ENCODE data around the gene IREB2. TPM values are rescaled to one million over a fixed set of nuclear protein-coding genes. Genes with fewer than 3 reads are reported as not detected.

IREB2 gene
- total RNA-seq, 2 experiments from 2014 or later: 84.3 to 89.0 TPM

- CTCF ChIA-PET: interaction anchor here (0.5 kb wide), 1 partner anchor 22 kb away, joined by 3 read pairs; no protein-coding TSS in a partner anchor
- peaks cover 56% of the 10 kb centered on the region for H3K36me3 ChIP-seq (ENCODE audit: insufficient read depth, low read length)
- H3K27me3 ChIP-seq (ENCODE audit: control insufficient read depth in 1 of 2, insufficient read depth in 2 of 2, low read length in 2 of 2): no peaks in the 10 kb centered on the region
- TF ChIP-seq CTCF (IDR thresholded peaks at IDR 0.05): no peak
- no peak overlapping the region for H3K27ac ChIP-seq (ENCODE audit: low read depth in 1 of 2, low read length in 2 of 2)
- Mint-ChIP-seq H3K36me3 (ENCODE audit: low read depth) (peaks cover 77% of the 10 kb centered on the region), H3K27ac (no peak overlapping the region), H3K27me3 (no peaks in the 10 kb centered on the region), H3K9me3 (no peaks in the 10 kb centered on the region), H3K4me3 (no peak overlapping the region), H3K4me1 (ENCODE audit: low read depth) (peaks cover 64% of the 10 kb centered on the region)
- H3K4me1 ChIP-seq (ENCODE audit: insufficient read depth, low read length): peaks cover 12% of the 10 kb centered on the region
- ATAC-seq (ENCODE audit: poor library complexity) (no peak), DNase-seq (no peak)
- POLR2A ChIA-PET: interaction anchor here (0.9 kb wide), 1 partner anchor 8 kb away, joined by 3 read pairs; the partner anchor contains the start of gene IREB2
- H3K9me3 ChIP-seq (ENCODE audit: control insufficient read depth in 1 of 2, insufficient read depth in 1 of 2, low read length in 2 of 2): no peaks in the 10 kb centered on the region
- intact Hi-C loops (cut with DNase I, micrococcal nuclease): no loop called here
- H3K4me3 ChIP-seq (ENCODE audit: low read length): no peak overlapping the region
These were observed 8.5 kb downstream of the IREB2 start for GRCh38 chr15:78446551-78446950.

GRCh38 chr15:78448441-78449219 is 10.6 kb downstream of the IREB2 start:
- no peak for TF ChIP-seq CTCF (IDR thresholded peaks at IDR 0.05)
- Histone ChIP-seq H3K27me3 (ENCODE audit: control insufficient read depth in 1 of 2, insufficient read depth in 2 of 2, low read length in 2 of 2) (no peaks in the 10 kb centered on the region), H3K27ac (ENCODE audit: low read depth in 1 of 2, low read length in 2 of 2) (no peak overlapping the region), H3K9me3 (ENCODE audit: control insufficient read depth in 1 of 2, insufficient read depth in 1 of 2, low read length in 2 of 2) (no peaks in the 10 kb centered on the region), H3K4me3 (ENCODE audit: low read length) (no peak overlapping the region), H3K36me3 (ENCODE audit: insufficient read depth, low read length) (peaks cover 45% of the 10 kb centered on the region), H3K4me1 (ENCODE audit: insufficient read depth, low read length) (peaks cover 14% of the 10 kb centered on the region)
- Mint-ChIP-seq H3K36me3 (ENCODE audit: low read depth) (peaks cover 70% of the 10 kb centered on the region), H3K9me3 (no peaks in the 10 kb centered on the region), H3K27me3 (no peaks in the 10 kb centered on the region), H3K27ac (no peak overlapping the region), H3K4me1 (ENCODE audit: low read depth) (peaks cover 71% of the 10 kb centered on the region), H3K4me3 (no peak overlapping the region)
- CTCF ChIA-PET: no interaction called here
- intact Hi-C loops (cut with DNase I, micrococcal nuclease): no loop called here
- POLR2A ChIA-PET: interaction anchor here (4.4 kb wide), 1 partner anchor 11 kb away, joined by 29 read pairs; the partner anchor contains the start of gene IREB2
- DNase-seq (no peak), ATAC-seq (ENCODE audit: poor library complexity) (no peak)

- H3K9me3 Mint-ChIP-seq: no peaks in the 10 kb centered on the region
- no peak overlapping the region for H3K4me3 ChIP-seq (ENCODE audit: low read length)
- ChIA-PET POLR2A (interaction anchor here (2.0 to 4.4 kb wide), 2 partner anchors 11 to 12 kb away, joined by 7 to 29 read pairs; partner anchors contain the start of gene IREB2), CTCF (interaction anchor here (0.8 to 1.4 kb wide), 3 partner anchors 10 to 26 kb away, joined by 3 read pairs; no protein-coding TSS in a partner anchor)
- no peak overlapping the region for H3K27ac Mint-ChIP-seq
- no peak overlapping the region for H3K4me3 Mint-ChIP-seq
- no peak overlapping the region for H3K27ac ChIP-seq (ENCODE audit: low read depth in 1 of 2, low read length in 2 of 2)
- DNase-seq (no peak), ATAC-seq (ENCODE audit: poor library complexity) (no peak)
- H3K27me3 Mint-ChIP-seq: no peaks in the 10 kb centered on the region
- no peaks in the 10 kb centered on the region for H3K27me3 ChIP-seq (ENCODE audit: control insufficient read depth in 1 of 2, insufficient read depth in 2 of 2, low read length in 2 of 2)
- peaks cover 74% of the 10 kb centered on the region for H3K4me1 Mint-ChIP-seq (ENCODE audit: low read depth)
- no peaks in the 10 kb centered on the region for H3K9me3 ChIP-seq (ENCODE audit: control insufficient read depth in 1 of 2, insufficient read depth in 1 of 2, low read length in 2 of 2)
- peaks cover 38% of the 10 kb centered on the region for H3K36me3 ChIP-seq (ENCODE audit: insufficient read depth, low read length)
- peaks cover 15% of the 10 kb centered on the region for H3K4me1 ChIP-seq (ENCODE audit: insufficient read depth, low read length)
- TF ChIP-seq CTCF (IDR thresholded peaks at IDR 0.05): no peak
- intact Hi-C loops (cut with DNase I, micrococcal nuclease): no loop called here
- peaks cover 64% of the 10 kb centered on the region for H3K36me3 Mint-ChIP-seq (ENCODE audit: low read depth)
These were observed 11.4 kb downstream of the IREB2 start for GRCh38 chr15:78449220-78449999.

Data from CD4-positive, alpha-beta T cell (primary cell).